HG02759 (cell line): ENCODE measurements around the gene SERINC4.
"Not testable (repeated sequence)": the region's sequence is repeated elsewhere in the genome, so short reads cannot be mapped to it uniquely, and the experiment has no call there.

Source experiments
- ATAC-seq: cut with Tn5 transposase; IDR thresholded peaks from one replicate; pipeline ENCODE4 v1.9.1; 2021; ENCODE audit warnings: mild to moderate bottlenecking, moderate library complexity; ENCODE audit not compliant: unreplicated experiment

The SERINC4 gene

GRCh38 chr15:43763819-43764446 lies 36.1 kb downstream of the SERINC4 start:
- ATAC-seq, result no peak

DNA sequence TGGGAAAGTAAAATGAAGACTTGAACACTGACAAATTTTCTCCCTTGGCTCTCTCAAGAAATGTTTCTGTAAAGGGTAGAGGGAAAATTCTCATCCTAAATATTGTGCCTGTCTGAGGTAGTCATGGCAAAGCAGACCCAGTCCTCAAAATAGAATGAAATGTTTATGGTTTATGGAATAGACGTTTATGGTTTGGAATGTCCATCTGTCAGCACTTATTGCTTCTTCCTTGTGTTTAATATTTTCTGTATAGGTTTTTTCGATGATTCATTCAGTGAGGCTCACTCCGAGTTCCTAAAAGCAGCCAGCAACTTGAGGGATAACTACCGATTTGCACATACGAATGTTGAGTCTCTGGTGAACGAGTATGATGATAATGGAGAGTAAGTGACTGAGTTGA lies 37.2 kb downstream of the SERINC4 start:
- no peak for ATAC-seq

DNA sequence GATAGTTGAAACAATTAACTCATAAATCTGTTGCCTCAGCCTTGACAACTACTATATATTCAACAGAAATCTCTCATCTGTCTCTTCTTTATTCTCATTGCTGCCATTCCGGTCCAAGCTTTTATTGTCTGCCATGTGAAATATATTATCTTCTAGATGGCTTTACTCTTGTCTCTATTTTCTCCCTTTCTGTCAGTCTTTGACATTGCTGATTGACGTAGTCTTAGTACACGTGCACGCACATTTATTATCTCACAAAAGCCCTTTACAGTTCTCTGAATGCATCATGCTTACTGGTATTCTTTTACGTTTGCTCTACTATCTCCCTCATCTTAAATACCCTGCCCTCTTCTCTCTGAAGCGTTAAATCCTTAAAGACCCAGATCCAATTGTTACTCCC lies 48.1 kb downstream of the SERINC4 start:
- ATAC-seq, result no peak

- peak; percentile 43 for ATAC-seq
Observed at GRCh38 chr15:43749690-43750345, 50.2 kb downstream of the SERINC4 start.

DNA sequence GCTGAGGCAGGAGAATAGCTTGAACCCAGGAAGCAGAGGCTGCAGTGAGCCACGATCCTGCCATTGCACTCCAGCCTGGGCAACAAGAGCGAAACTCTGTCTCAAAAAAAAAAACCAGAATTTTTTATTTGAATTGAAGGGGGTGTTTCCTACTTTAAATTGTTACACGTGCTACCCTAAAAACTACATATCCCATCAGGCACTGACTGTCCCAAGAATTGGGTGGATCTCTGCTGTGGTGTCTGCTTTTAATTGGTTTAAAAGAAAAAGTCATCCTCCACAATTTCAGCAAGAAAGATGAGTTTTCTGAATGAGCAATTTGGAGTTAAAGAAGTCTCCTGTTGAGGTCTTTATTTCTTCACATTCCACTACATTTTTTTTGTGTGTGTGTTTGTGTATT lies 51.6 kb downstream of the SERINC4 start:
- ATAC-seq, result no peak

DNA sequence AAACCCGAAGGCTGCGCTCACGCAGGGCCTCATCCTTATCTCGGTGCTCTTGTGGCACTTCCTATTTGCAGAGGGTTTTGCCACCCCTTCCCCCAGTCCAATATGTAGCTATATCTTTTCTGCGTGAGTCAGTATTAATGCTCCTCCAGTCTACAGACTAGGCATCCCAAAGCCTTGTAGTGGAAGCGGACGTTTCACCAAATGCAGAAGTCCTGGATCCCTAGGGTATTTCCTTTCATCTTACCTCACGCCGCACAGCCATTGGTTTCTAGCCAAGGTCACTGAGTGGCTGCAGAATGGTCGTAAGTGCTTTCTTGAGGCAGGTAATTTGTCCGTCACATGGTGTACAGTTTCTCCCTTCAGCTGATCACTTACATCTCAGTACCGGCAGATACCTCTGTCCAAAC lies 53.1 kb downstream of the SERINC4 start:
- ATAC-seq, result not testable (repeated sequence)

DNA sequence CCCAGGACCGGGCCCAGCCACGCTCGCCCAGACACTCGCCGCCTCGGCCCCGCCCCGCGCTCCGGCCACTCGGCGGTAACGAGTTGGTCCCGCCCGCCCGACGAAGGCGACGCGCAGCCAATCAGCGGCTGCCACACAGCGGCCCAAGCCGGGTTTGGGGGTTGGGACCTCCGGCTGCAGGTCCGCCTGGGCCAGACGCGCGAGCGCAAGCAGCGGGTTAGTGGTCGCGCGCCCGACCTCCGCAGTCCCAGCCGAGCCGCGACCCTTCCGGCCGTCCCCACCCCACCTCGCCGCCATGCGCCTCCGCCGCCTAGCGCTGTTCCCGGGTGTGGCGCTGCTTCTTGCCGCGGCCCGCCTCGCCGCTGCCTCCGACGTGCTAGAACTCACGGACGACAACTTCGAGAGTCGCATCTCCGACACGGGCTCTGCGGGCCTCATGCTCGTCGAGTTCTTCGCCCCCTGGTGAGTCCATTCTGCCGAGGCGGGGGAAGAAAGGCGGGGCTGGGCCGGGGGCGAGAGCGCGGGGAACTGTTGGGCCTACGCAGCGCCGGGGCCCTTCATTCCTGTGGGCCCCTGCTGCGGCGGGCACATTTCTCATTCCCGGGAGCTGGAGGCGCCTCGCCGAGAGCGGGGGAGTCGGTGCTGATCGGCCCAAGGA lies 53.6 kb downstream of the SERINC4 start, which contains the start of gene PDIA3:
Gene PDIA3, plus strand, starts transcription at position 194 of the 658 bp plus-strand sequence. Its CDS starts 102 bp downstream, at position 296.
- peak; percentile 84 for ATAC-seq
